ELR (cell line): ENCODE data around the gene FHOD1.
A peak's percentile ranks its signal among the peaks of the same experiment; 100 is the strongest.

Source experiments
- DNase-seq: peaks from one replicate; pipeline ENCODE4 v3.0.0-alpha.2; 2015; ENCODE audit warnings: low read depth

FHOD1 gene

DNA sequence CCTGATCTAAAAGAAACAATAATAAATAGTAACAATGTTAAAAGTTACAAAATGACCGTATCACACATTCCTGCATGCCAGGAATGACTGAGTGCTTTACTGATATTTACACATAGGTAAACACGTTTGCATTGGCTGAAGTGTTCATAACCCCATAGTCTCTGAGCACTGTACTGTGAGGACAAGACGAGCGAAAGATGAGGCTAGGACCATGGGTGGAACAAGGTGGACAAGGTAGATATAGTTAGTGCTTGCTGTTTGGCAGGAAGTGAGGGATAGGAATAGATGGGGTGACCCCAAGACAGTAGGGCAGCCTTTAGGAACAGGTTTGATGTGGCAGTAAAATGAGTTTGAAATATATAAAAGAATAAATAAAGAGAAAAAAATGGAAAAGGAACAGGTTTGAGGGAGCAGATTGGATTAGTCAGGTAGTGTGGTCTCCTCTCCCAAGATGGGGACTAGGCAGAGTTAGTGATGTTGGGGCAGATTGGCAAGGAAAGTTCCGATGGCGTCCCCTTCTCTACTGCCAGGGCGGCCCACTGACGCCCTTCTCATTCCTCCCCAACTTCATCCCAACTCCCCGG is 55.8 kb downstream of the FHOD1 start:
- no peak for DNase-seq

DNA sequence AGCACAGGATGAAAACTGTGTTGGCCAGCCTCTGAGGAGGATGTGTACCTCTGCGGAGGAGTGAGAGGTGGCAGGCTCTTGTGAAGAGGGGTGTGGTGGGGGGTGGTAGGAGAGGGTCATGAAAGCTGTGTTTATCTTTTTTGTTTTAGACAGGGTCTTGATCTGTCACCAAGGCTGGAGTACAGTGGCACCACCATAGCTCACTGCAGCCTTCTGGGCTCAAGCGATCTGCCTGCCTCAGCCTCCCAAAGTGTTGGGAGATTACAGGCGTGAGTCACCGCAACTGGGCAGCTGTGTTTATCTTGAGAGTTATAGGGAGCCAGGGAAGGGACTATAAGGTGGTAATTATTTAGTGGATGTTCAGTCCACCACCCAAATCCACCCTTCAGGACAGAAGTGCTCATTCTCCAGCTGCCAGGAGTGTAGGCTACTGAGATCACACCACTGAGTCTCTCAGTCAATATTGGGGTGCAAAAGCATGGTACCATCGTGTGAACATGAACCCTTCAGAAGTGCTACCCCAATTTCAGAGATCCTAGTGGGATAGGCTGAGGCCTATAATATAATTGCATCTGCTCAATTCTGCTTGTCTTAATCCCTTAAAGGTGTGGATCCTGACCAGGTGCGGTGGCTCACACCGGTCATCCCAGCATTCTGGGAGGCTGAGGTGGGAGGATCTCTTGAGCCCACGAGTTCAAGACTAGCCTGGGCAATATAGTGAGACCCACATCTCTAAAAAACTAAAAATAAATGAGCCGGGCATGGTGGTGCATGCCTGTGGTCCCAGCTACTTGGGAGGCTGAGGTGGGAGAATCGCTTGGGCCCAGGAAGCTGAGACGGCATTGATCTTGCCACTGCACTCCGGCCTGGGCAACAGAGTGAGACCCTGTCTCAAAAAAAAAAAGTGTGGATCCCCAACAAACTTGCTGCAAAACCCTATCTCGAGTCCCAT is 56.6 kb downstream of the FHOD1 start:
- peak; percentile 59 for DNase-seq

DNA sequence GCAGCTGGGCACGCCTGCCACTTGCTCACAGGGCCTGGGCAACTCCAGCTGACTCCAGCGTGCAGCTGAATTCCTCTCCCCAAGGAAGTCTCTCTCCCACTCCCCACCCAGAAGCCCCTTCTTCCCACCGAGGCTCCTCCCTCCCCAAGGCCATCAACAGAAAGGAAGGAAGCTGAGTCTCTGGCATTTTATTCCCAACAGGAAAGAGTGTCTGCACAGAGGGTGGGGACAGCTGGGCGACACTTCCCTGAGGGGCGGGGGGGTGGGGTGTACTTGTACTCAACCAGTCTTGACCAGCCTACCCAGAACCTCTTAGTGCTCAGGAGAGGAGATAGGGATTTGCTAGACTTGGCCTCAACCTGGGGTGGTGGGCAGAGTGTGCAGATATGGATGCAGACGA is 57.2 kb downstream of the FHOD1 start, which contains the start of gene EXOC3L1:
TSS of gene EXOC3L1 (minus strand) at position 96 of the 400 bp plus-strand sequence. CDS start 460 bp downstream, outside the sequence.
- no peak for DNase-seq

DNA sequence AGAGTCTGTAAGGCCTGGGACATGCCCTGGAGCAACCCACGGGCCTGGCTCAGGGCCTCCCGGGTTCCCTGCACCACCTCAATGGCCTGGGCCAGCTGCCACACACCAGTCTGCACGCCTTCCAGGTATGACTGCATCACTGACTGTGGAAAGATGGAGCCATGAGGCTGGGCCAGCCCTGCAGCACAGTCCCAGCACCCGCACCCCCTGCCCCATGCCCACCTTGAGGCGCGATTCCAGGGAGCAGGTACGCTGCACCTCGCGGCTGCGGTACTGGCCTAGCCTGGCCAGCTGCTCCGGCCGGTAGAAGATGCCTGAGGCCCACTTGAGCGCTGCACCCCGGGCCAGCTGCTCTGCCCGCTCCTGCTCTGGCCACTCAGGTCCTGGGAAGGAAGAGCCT is 58.5 kb downstream of the FHOD1 start:
- DNase-seq = no peak

DNA sequence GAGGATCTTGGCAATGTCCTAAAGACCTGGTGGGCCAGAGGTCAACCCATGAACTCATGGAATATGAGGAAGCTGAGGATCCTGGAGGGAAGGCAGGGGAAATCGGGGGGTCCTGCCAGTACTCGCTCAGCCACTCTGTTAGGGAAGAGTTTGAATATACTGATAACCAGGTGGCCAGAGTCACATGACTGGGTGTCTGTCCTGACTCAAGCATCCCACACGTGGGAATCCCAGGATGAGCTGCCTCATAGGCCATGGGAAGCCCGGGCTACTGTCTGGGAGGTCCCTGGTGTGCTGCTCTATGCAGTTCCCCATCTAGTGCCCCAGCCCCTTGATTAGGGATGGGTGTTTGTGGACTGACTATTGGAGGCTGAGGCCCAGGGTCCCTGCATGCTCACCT is 59.0 kb downstream of the FHOD1 start:
- no peak for DNase-seq

DNA sequence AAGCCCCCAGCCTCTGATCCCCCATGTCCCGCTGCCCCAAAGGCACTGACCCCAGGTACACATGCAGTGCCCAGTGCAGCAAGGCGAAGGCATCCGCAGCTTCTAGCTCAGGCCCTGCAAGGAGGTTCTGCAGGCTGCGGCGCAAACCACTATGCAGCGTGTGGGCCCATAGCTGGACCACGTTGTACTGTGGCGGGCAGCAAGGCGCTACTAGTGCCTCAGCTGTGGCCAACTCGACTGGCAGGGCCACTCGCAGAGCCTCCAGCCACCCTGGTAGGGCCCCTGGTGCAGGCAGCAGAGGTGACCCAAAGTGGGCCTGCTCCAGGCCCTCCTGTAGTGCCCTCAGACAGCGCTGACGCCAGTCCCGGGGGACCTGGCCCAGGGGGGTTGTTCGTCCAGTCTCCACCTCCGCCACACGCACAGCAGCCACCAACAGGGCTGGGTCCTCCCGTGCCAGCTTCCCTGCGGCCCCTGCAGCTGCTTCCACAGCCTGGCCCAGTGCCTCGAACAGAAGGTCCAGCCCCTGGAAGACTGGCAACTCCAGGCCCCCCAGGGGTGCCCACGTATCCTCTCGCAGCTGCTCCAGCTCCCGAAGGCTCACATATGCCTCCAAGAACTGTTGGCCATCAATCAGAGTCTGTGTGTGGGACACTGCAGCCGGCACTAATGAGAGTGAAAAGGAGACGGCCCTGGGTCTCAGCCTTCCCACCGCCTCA is 59.9 kb downstream of the FHOD1 start:
- no peak for DNase-seq

DNA sequence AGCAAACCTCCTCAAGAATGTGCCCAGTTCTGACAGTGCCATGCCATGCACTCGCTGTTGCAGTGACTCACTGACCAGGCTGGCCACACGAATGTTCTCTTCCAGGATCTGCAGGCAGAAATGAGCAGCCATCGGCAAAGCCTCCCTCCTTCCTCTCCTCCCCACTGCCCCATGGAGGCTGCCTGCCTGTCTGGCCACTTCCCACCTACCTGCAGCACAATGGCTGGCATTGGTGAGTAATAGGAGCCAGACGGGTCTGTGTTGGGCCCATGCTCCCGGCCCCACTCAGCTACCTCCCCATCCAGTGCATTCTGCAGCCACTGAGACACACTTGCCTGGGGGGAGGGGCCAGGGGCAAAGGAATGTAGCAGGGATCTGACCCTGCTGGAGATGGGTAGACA is 60.7 kb downstream of the FHOD1 start:
- peak; percentile 64 for DNase-seq

DNA sequence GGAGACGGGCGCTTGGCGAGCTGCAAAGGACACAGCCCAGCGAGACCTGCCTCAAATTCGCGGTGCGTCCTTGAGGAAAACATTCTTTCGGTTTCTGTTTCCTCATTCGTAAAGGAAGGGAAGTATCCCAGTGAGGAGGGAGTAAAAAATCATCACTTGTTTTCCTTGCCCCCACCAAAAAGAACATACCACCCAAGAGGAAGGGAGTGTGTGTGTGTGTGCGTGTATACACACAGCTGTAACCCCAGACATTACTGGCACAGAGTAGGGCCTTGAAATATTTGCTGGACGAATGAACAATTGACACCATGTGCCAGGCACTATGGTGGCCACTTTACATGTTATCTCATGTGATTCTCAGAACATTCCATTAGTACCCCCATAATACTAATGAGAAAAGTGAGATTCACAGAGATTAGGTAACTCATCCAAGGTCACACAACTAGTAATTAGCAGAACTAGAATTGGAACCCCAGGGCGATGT is 61.6 kb downstream of the FHOD1 start:
- DNase-seq = no peak

DNA sequence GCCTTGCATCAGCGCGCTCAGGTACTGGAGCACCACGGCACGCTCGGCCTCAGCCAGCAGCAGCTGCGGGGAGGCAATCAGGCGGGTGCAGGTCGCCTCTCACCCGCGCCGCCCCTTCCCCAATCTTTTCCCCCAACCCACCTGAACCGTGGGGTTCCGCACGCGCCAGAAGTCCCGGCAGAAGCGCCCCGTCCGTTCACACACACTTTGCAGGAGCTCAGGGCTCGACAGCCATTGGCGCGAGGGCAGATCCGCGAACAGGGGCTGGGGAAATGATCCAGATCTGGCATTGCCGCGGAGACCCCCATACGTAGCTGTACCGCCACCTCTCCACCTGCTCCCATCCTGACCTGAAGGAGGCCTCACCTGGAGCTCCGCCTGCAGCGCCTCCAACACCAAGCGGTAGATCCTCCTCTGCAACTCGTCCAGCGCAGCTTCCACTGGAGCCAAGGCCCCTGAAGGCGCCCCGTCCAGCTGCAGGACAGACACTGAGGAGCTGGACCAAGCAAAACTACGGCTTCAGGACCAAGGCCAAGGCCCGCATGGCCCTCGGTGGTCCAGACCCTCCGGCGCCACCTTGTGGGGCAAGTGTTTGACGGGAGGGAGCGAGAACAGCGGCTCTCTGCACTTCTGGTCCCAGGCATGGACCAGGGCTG is 62.2 kb downstream of the FHOD1 start:
- DNase-seq = peak; percentile 96

DNA sequence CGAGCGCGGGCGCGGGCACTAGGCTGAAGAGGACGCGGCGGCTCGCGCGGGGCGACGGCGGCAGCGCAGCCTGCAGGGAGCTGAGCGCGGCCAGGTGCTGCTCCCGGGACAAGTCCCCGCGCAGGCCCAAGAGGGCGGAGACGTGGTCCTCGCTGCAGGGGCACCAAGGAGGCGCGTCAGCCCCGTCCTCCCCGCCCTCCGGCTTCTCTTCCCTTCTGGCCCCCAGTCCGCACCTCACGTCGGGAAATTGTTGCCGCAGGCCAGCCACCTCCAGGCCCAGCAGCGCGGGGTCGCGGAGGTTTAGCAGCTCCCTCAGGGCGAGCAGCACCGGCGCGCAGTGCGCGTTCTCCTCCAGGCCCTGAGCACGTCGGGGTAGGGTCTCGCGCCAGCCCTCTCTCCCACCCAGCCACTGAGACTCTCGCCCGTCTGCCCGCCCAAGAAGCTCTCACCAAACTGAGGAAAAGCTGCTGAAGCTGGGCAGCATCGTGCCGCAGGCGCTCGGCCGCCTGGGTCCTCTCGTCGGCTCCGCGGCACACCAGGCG is 62.8 kb downstream of the FHOD1 start:
- peak; percentile 30 for DNase-seq

DNA sequence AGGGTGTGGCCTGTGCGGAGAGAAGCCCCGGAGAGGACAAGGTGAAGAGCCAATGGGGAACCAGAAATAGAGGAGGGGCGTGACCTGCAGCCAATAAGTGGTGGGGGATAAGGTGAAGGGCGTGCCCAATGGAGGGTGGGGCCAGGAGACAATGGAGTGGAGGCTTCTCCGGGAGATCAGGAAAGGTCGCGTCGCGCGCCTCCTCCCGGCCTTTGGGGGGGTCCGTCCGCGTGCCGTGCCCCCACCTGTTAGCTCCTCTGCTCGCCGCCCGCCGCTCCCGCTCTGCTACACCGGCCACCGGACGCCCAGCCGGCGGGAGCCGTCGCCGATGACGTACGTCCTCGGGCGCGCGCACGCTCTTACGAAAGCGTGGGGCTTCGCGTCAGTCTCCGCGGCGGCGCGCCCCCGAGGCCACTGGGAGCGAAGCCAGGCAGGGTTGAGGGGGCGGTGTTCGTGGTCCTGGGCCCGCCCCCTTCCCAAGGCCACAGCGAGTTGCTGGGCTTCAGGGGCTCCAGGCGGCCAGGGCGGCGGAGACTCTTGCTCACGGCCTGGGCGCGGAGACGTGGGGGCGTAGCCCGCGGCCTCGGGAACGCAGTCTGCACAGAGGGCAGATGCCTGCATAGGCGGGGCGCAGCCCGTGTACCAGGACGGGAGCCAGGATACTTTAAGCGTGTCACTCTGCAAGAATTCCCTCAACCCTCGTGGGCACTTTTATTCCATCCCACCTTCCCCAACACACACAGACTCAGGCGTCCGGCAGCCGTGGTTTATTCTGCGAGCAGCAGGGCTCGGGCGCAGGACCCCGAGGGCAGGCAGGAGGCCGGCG is 63.4 kb downstream of the FHOD1 start, which contains the start of gene MATCAP1:
TSS of gene MATCAP1 (minus strand) at position 337 of the 826 bp plus-strand sequence. CDS start 3,353 bp downstream, outside the sequence.
- peak; percentile 99 for DNase-seq

DNA sequence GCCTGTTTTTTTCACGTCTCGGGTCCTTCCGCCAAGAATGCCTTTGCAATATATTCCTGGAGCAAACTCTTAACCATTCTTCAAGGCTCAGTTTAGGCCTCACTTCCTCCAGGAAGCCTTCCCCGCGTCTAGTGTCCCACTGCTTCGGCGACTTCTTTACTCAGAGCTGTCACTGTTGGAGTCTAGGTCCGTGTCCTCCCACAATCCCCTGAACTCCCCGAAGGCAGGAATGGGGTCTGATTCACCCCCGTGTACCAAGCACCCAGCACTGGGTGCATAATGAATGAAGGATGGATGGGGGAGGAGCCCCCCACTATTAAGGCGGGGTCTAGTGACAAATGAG is 64.0 kb downstream of the FHOD1 start:
- DNase-seq = no peak

DNA sequence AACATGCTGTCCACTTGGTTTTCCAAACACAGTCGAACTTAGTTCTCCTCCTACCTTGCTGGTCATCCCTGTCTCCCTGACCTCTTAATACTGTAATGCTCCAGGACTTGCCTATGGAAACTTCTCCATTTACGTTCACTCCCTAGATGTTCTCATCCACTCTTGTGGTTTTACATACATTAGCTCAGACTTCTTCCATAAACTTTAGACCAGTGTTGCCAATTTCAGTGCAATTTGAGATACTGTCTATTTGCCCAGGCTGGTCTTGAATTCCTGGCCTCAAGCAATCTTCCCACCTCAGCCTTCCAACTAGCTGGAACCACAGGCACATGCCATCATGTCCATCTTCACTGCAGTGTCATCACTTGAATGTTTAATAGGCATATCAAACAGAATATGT is 65.0 kb downstream of the FHOD1 start:
- DNase-seq = no peak

DNA sequence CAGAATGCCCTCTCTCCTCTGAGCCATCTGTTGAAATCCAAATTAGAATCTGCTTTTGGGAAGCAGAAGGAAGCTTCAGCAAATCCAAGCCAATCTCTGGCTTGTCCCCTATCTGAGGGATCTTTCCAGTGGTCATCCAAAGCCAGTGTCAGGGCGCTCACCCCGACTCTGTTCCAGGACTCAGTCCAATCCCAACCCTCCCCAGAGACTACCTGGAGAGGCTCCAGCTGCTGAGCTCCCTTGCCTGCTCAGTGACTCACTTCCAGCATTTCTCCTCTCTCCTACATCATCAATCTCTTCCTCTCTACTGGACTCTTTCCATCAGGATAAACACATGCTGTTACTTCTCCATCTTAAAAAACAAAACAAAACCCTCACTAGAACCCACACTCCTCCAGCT is 65.9 kb downstream of the FHOD1 start:
- peak; percentile 77 for DNase-seq

DNA sequence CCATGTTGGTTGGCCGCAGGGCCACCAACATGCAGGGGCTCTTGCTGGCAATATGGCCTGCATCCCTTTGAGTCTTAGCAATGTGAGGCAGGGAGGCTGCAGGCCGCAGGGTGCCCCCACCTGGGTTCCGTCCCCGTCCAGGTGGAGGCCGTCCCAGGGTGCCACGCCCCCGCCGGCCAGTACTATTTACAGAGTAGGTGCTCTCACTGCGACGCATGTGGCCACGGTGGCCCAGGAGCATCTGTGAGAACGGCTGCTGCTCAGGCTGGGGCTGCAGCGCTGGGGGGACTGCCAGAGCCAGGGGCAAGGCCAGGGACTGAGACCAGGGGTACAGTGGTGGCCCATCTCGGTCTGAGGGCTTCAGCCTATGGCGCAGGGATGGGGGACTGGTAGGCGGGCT is 67.1 kb downstream of the FHOD1 start:
- DNase-seq = no peak

DNA sequence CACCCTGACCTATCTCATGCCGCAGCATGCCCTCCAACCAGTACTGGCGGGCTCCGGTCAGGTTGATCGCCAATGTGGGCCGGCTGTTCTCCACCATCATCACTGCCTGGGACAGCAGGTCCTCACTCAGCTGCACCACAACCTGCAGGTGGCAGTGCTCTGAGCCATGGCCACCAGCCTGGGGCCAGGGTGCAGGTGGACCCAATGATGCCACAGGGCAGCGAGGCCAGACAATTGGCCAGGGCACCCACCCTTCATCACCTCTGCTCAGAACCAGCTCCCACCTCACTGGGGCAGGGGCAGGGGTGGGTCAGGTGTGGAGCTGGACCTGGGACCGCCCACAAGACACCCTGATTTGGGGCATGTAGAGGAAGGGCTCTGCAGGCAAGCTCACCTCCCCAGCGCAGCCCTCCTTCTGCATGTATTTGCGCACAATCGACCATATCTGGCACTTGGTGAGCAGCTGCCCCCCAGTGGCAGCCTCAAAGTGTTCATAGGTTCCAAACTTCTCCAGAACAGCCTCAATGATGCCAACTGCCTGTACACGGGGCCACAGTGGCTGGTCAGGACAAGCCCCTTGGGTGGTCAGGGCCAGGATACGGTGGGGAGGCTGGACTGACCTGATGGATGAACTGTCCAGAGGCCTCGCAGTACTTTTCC is 67.7 kb downstream of the FHOD1 start:
- peak; percentile 36 for DNase-seq
